Psoas muscle (tissue), 8 donors: ENCODE measurements around the gene TREH. TPM values are rescaled to one million over a fixed set of nuclear protein-coding genes. Genes with fewer than 3 reads are reported as not detected.

Experiments
- ATAC-seq, 4 donors: fragments of 200-7000 bp; cut with Tn5 transposase; one replicate each; pipeline ENCODE4 v1.9.1; 2020; ENCODE audit warnings: moderate library complexity in 3 of 4, mild to moderate bottlenecking in 2 of 4
- DNase-seq, 2 donors: peaks; one replicate each; pipeline ENCODE4 v3.0.0-alpha.2; 2020
- H3K27ac ChIP-seq: fragments of 200-600 bp; one replicate; pipeline ENCODE4 v1.8.0; 2022
- H3K27me3 ChIP-seq, 3 donors: fragments of 200-600 bp in 1 of 3; one replicate each; pipeline versions ENCODE4 v1.6.1 to v1.8.0; 2013 to 2022; ENCODE audit warnings: low read length in 2 of 3, mild to moderate bottlenecking in 2 of 3, moderate library complexity in 1 of 3; ENCODE audit not compliant: insufficient read depth in 3 of 3
- H3K36me3 ChIP-seq, 2 donors: fragments of 200-600 bp in 1 of 2; one replicate each; pipeline versions ENCODE4 v1.6.1 to v1.8.0; 2013 to 2022; ENCODE audit warnings: low read depth in 1 of 2, mild to moderate bottlenecking in 1 of 2, moderate library complexity in 1 of 2; ENCODE audit not compliant: insufficient read depth in 1 of 2
- H3K4me1 ChIP-seq: fragments of 200-600 bp; one replicate; pipeline ENCODE4 v1.8.0; 2022
- H3K4me3 ChIP-seq: fragments of 200-600 bp; one replicate; pipeline ENCODE4 v1.8.0; 2022; ENCODE audit warnings: mild to moderate bottlenecking
- H3K9me3 ChIP-seq: fragments of 200-600 bp; one replicate; pipeline ENCODE4 v1.8.0; 2022
- CTCF ChIP-seq: fragments of 200-600 bp; IDR thresholded peaks from one replicate; pipeline ENCODE4 v1.8.0; 2022; ENCODE audit warnings: antibody characterized with exemption
- WGBS, 3 donors: extraction: QIAGEN DNeasy Blood & Tissue Kit; methylation state at CpG; one replicate each; pipeline versions ENCODE4 v1.1.6 to v1.1.7; 2013; 5-methylcytosine and 5-hydroxymethylcytosine counted together
- intact Hi-C, 2 donors: fragments of 100-400 bp; cut with DNase I; formaldehyde crosslinking; loops; one replicate each; pipeline versions ENCODE4 v1.11.0 to v1.14.2; 2022
- polyA plus RNA-seq, 3 donors: library from polyadenylated mRNA; stranded (reverse); fragments of 200-250 nt; gene quantifications; one replicate each; pipeline ENCODE4 v1.2.3, GENCODE V29; 2013
- total RNA-seq, 4 donors: library from RNA; stranded (reverse); fragmentation: NEBNext Ultra II Directional in 2 of 4; extraction: Animal tissue kit (Norgen Biotek cat#: 25700) in 2 of 4; gene quantifications; one replicate each; pipeline versions ENCODE4 v1.2.1 to v1.2.4, GENCODE V29; 2021 to 2023
- donor health status: healthy with polysubstance abuse.
- donor health status: DM: no; HTN: no; CAD: no; lungs with moderate emphysema.
- donor health status: Bipolar disorder and iron deficiency.
- donor health status: healthy.
- donor health status: DM: yes; HTN: yes; CAD: no.
- donor health status: DM: no; HTN: no; CAD: no.
- donor health status: DM: no; HTN: no; CAD: no.
- donor health status: DM: yes; HTN: yes; CAD: no.

TREH gene
- total and polyA plus RNA-seq, 7 donors = 0.17 to 0.23 (median 0.17) TPM; not detected in 4

- Histone ChIP-seq H3K27me3 (no peaks in the 10 kb centered on the region), H3K4me1 (peaks cover 5% of the 10 kb centered on the region), H3K4me3 (peak overlapping the region; percentile 68), H3K27ac (peak overlapping the region; percentile 74), H3K36me3 (peaks cover 0 to 9% of the 10 kb centered on the region in 2 donors), H3K9me3 (no peaks in the 10 kb centered on the region)
- no peak for ATAC-seq
- intact Hi-C loops = no loop called here
- no peak for DNase-seq
- no peak for TF ChIP-seq CTCF
- WGBS, 3 donors = 50 to 67% (median 54%) methylated on average over 35 to 42 of the region's 42 CpGs
These were observed 69.2 kb downstream of the TREH start for GRCh38 chr11:118610225-118610772.

- ATAC-seq = no peak
- Histone ChIP-seq H3K4me3 (peak overlapping the region; percentile 68), H3K4me1 (peaks cover 5% of the 10 kb centered on the region), H3K27me3 (no peaks in the 10 kb centered on the region), H3K36me3 (peaks cover 0 to 5% of the 10 kb centered on the region in 2 donors), H3K9me3 (no peaks in the 10 kb centered on the region), H3K27ac (peak overlapping the region; percentile 74)
- WGBS, 3 donors = 53 to 66% (median 53%) methylated on average over 52 to 57 of the region's 57 CpGs
- TF ChIP-seq CTCF = no peak
- intact Hi-C loops = loop anchor here (5.0 kb wide), 3 partner anchors 33 to 1077 kb away; no protein-coding TSS in a partner anchor
- DNase-seq = peak in 1 of 2 donors; percentile 37
These were observed 69.8 kb downstream of the TREH start for GRCh38 chr11:118609380-118610224.

- Histone ChIP-seq H3K36me3 (no peaks in the 10 kb centered on the region), H3K4me1 (peaks cover 5% of the 10 kb centered on the region), H3K27me3 (no peaks in the 10 kb centered on the region), H3K9me3 (no peaks in the 10 kb centered on the region), H3K4me3 (peak overlapping the region; percentile 88), H3K27ac (peak overlapping the region; percentile 81)
- intact Hi-C loops = loop anchor here (5.0 kb wide), 3 partner anchors 34 to 1076 kb away; no protein-coding TSS in a partner anchor
- WGBS, 3 donors = 19 to 27% (median 19%) methylated on average over 50 to 69 of the region's 69 CpGs
- TF ChIP-seq CTCF = no peak
- DNase-seq = peak; percentile 87 to 91
- ATAC-seq = peak; percentile 72 to 78 (median 74)
These were observed 70.9 kb downstream of the TREH start for GRCh38 chr11:118608360-118609227.

- DNase-seq (peak; percentile 72 to 86), ATAC-seq (peak; percentile 63 to 82 (median 75))
- Histone ChIP-seq H3K27ac (peak within 1 kb of the TSS; percentile 81), H3K4me1 (peaks cover 5% of the 10 kb centered on the region), H3K27me3 (no peaks in the 10 kb centered on the region), H3K4me3 (peak within 1 kb of the TSS; percentile 88), H3K9me3 (no peaks in the 10 kb centered on the region), H3K36me3 (peaks cover 0 to 4% of the 10 kb centered on the region in 2 donors)
- intact Hi-C loops = loop anchor here (5.0 kb wide), 3 partner anchors 35 to 1075 kb away; no protein-coding TSS in a partner anchor
- TF ChIP-seq CTCF = peak; percentile 47
- WGBS, 3 donors = 1 to 2% (median 1%) methylated on average over 42 to 72 of the region's 72 CpGs
These were observed 71.8 kb downstream of the TREH start, which contains the start of gene PHLDB1 for GRCh38 chr11:118607401-118608359. Gene PHLDB1 (plus strand): TSS chr11:118607615. CDS start chr11:118613837, 6,222 bp downstream.
